SK-N-SH (cell line): Measurements from ENCODE around the gene PPP1R11. TPM values are rescaled to one million over a fixed set of nuclear protein-coding genes. Genes with fewer than 3 reads are reported as not detected.
A peak's percentile ranks its signal among the peaks of the same experiment; 100 is the strongest.

ENCODE experiments used
- CTCF ChIA-PET: fragments of 300-600, 350-600 bp; formaldehyde crosslinking; extraction: SDS; loops from one replicate; lab custom pipeline; 2021; lab: Yijun Ruan, JAX
- POLR2A ChIA-PET: fragments of 350-600 bp; sonication (Branson Sonifier 250); formaldehyde crosslinking; extraction: SDS; loops from one replicate; lab custom pipeline; 2020; ENCODE audit warnings: antibody characterized with exemption, inconsistent platforms; lab: Yijun Ruan, JAX
- DNase-seq: peaks from one replicate; pipeline ENCODE4 v3.0.0; 2012
- H2AFZ ChIP-seq: fragments of 200-600 bp; sonication (generic); 2 replicates; pipeline ENCODE4 v1.8.1; 2016; ENCODE audit warnings: antibody characterized with exemption, mild to moderate bottlenecking, low read depth
- H3F3A ChIP-seq: fragments of 200-600 bp; sonication (generic); replicated peaks from 2 replicates; pipeline ENCODE3; 2016; ENCODE audit warnings: antibody characterized with exemption, mild to moderate bottlenecking; ENCODE audit not compliant: insufficient read depth
- H3K27ac ChIP-seq, 2 experiments: fragments of 200-500 bp in 1 of 2; fragments of 200-600 bp in 1 of 2; sonication (Bioruptor generic) in 1 of 2; sonication (generic), shearing (Covaris generic) in 1 of 2; 2 replicates each; pipeline versions ENCODE4 v1.5.1 to v1.6.1; 2014 to 2016; ENCODE audit warnings: low read depth in 2 of 2, inconsistent platforms in 1 of 2, low read length in 1 of 2, mild to moderate bottlenecking in 1 of 2, mixed read lengths in 1 of 2
- H3K27me3 ChIP-seq: fragments of 200-600 bp; sonication (generic), shearing (Covaris generic); 2 replicates; pipeline ENCODE4 v1.6.1; 2016; ENCODE audit warnings: mixed run types; ENCODE audit not compliant: insufficient read depth
- H3K36me3 ChIP-seq, 2 experiments: fragments of 200-500 bp in 1 of 2; fragments of 200-600 bp in 1 of 2; sonication (Bioruptor generic) in 1 of 2; sonication (generic) in 1 of 2; replicated peaks in 1 of 2; 2 replicates each; pipeline versions ENCODE3 to v1.5.1; 2014 to 2016; ENCODE audit warnings: low read length in 1 of 2, mild to moderate bottlenecking in 1 of 2; ENCODE audit not compliant: insufficient read depth in 2 of 2, control insufficient read depth in 1 of 2
- H3K4me1 ChIP-seq, 2 experiments: fragments of 200-500 bp in 1 of 2; fragments of 200-600 bp in 1 of 2; sonication (Bioruptor generic) in 1 of 2; sonication (generic), shearing (Covaris generic) in 1 of 2; 2 replicates each; pipeline versions ENCODE4 v1.5.1 to v1.6.1; 2014 to 2016; ENCODE audit warnings: low read depth in 1 of 2, low read length in 1 of 2, mixed run types in 1 of 2; ENCODE audit not compliant: insufficient read depth in 2 of 2, control insufficient read depth in 1 of 2
- H3K4me2 ChIP-seq: fragments of 200-600 bp; sonication (generic), shearing (Covaris generic); 2 replicates; pipeline ENCODE4 v1.6.1; 2017; ENCODE audit warnings: mixed run types
- H3K4me3 ChIP-seq, 2 experiments: fragments of 200-500 bp in 1 of 2; fragments of 200-600 bp in 1 of 2; sonication (Bioruptor generic) in 1 of 2; sonication (generic), shearing (Covaris generic) in 1 of 2; 2 replicates each; pipeline versions ENCODE4 v1.5.1 to v1.8.1; 2014 to 2016; ENCODE audit warnings: low read depth in 2 of 2, inconsistent platforms in 1 of 2, low read length in 1 of 2, mild to moderate bottlenecking in 1 of 2, mixed read lengths in 1 of 2, moderate library complexity in 1 of 2
- H3K79me2 ChIP-seq: fragments of 200-600 bp; sonication (generic); 2 replicates; pipeline ENCODE4 v1.8.1; 2017; ENCODE audit warnings: mild to moderate bottlenecking; ENCODE audit not compliant: insufficient read depth
- H3K9ac ChIP-seq: fragments of 200-600 bp; sonication (generic); 2 replicates; pipeline ENCODE4 v1.6.1; 2017; ENCODE audit warnings: mixed run types
- H3K9me2 ChIP-seq: fragments of 200-600 bp; sonication (generic); 2 replicates; pipeline ENCODE4 v1.6.1; 2017; ENCODE audit warnings: mixed run types
- H3K9me3 ChIP-seq: fragments of 200-600 bp; sonication (generic); 2 replicates; pipeline ENCODE4 v1.6.1; 2017; ENCODE audit warnings: mixed run types, mild to moderate bottlenecking, moderate library complexity
- H4K20me1 ChIP-seq: fragments of 200-600 bp; sonication (generic); 2 replicates; pipeline ENCODE4 v1.6.1; 2017; ENCODE audit warnings: mild to moderate bottlenecking, mixed run types; ENCODE audit not compliant: insufficient read depth
- CTCF ChIP-seq: fragments of 200-600 bp; sonication (generic); IDR thresholded peaks from 2 replicates; pipeline ENCODE4 v1.6.1; 2017; ENCODE audit warnings: antibody characterized with exemption, mild to moderate bottlenecking, moderate library complexity
- JUND ChIP-seq: IDR thresholded peaks from 2 replicates; pipeline ENCODE4 v1.4.0; 2012
- MXI1 ChIP-seq: IDR thresholded peaks from 2 replicates; pipeline ENCODE4 v1.6.1; 2012; ENCODE audit warnings: mild to moderate bottlenecking, low read depth, low read length, improper control_type of control experiment
- PBX3 ChIP-seq: IDR thresholded peaks from 2 replicates; pipeline ENCODE4; 2012
- SMC3 ChIP-seq: IDR thresholded peaks from 2 replicates; pipeline ENCODE4 v1.6.1; 2012; ENCODE audit warnings: low read depth, low read length, improper control_type of control experiment
- WGBS: methylation state at CpG from one replicate; pipeline ENCODE4 v1.1.6; 2017; ENCODE audit warnings: low lambda C conversion rate; 5-methylcytosine and 5-hydroxymethylcytosine counted together
- polyA plus RNA-seq, 3 experiments: library from polyadenylated mRNA; depleted of rRNA; stranded (reverse); fragments of >200 nt; gene quantifications; 2 replicates each; pipeline ENCODE4 v1.2.3, GENCODE V29; 2012

Gene PPP1R11
- polyA plus RNA-seq, 1 of the 3 experiments (the other 2 are of a cell fraction): 46.8 TPM

GRCh38 chr6:30066082-30066481, 916 bp upstream of the PPP1R11 start:
- Histone ChIP-seq H3K27ac (peak overlapping the region; percentile 84 to 97), H3K9me2 (no peaks in the 10 kb centered on the region), H3K9ac (peak overlapping the region; percentile 66), H3K36me3 (peaks cover 11 to 36% of the 10 kb centered on the region in 2 experiments), H4K20me1 (no peaks in the 10 kb centered on the region), H3F3A (peaks cover 11% of the 10 kb centered on the region), H3K27me3 (no peaks in the 10 kb centered on the region), H3K4me3 (peak overlapping the region; percentile 61 to 67), H2AFZ (peak overlapping the region; percentile 90), H3K4me2 (peak overlapping the region; percentile 86), H3K9me3 (no peaks in the 10 kb centered on the region), H3K79me2 (peaks cover 36% of the 10 kb centered on the region), H3K4me1 (peaks cover 0 to 20% of the 10 kb centered on the region in 2 experiments; a peak in 2 of 4 replicates)
- ChIA-PET CTCF (interaction anchor here (1.0 to 1.6 kb wide), 3 partner anchors 29 to 65 kb away, joined by 4 to 6 read pairs (median 4); no protein-coding TSS in a partner anchor), POLR2A (interaction anchor here (1.0 to 1.3 kb wide), 4 partner anchors 8 to 37 kb away, joined by 3 to 6 read pairs (median 4); no protein-coding TSS in a partner anchor)
- TF ChIP-seq MXI1 (no peak), JUND (0 out of 2 replicates have a peak, but pooled peaks have one; percentile 8), SMC3 (no peak), CTCF (no peak)
- no peak for DNase-seq
- WGBS: 13% methylated on average over 4 of the region's 4 CpGs

- TF ChIP-seq PBX3: no peak
- H3K9me3 ChIP-seq: no peaks in the 10 kb centered on the region
- peaks cover 0 to 14% of the 10 kb centered on the region in 2 experiments; a peak in 2 of 4 replicates for H3K4me1 ChIP-seq
- peak overlapping the region; percentile 84 to 89 for H3K27ac ChIP-seq
- peak overlapping the region; percentile 69 for H3K9ac ChIP-seq
- POLR2A ChIA-PET: no interaction called here
- H3K27me3 ChIP-seq: no peaks in the 10 kb centered on the region
- no peaks in the 10 kb centered on the region for H4K20me1 ChIP-seq
- H2AFZ ChIP-seq: peak overlapping the region; percentile 79
- H3F3A ChIP-seq: peaks cover 6% of the 10 kb centered on the region
- peaks cover 27% of the 10 kb centered on the region for H3K79me2 ChIP-seq
- H3K4me3 ChIP-seq: peak overlapping the region; percentile 74 to 80
- H3K36me3 ChIP-seq: peaks cover 11 to 36% of the 10 kb centered on the region in 2 experiments
- H3K4me2 ChIP-seq: peak overlapping the region; percentile 78
- WGBS: 0% methylated on average over 8 of the region's 8 CpGs
- CTCF ChIA-PET: interaction anchor here (1.1 to 1.6 kb wide), 2 partner anchors 10 to 63 kb away, joined by 3 to 6 read pairs; no protein-coding TSS in a partner anchor
- H3K9me2 ChIP-seq: no peaks in the 10 kb centered on the region
- DNase-seq: peak; percentile 89
Observed at GRCh38 chr6:30067460-30068139, 602 bp downstream of the PPP1R11 start.
